NCI-H2171 treated with DMSO at 0.1 percent for 48 hours (cell line): ENCODE data around the gene FBXO7.
A peak's percentile ranks its signal among the peaks of the same experiment; 100 is the strongest.
"Not testable (repeated sequence)": the region's sequence is repeated elsewhere in the genome, so short reads cannot be mapped to it uniquely, and the experiment has no call there.

Experiments used
- DNase-seq: peaks from one replicate; lab custom pipeline; 2025; lab: John Stamatoyannopoulos, UW

Gene FBXO7

DNA sequence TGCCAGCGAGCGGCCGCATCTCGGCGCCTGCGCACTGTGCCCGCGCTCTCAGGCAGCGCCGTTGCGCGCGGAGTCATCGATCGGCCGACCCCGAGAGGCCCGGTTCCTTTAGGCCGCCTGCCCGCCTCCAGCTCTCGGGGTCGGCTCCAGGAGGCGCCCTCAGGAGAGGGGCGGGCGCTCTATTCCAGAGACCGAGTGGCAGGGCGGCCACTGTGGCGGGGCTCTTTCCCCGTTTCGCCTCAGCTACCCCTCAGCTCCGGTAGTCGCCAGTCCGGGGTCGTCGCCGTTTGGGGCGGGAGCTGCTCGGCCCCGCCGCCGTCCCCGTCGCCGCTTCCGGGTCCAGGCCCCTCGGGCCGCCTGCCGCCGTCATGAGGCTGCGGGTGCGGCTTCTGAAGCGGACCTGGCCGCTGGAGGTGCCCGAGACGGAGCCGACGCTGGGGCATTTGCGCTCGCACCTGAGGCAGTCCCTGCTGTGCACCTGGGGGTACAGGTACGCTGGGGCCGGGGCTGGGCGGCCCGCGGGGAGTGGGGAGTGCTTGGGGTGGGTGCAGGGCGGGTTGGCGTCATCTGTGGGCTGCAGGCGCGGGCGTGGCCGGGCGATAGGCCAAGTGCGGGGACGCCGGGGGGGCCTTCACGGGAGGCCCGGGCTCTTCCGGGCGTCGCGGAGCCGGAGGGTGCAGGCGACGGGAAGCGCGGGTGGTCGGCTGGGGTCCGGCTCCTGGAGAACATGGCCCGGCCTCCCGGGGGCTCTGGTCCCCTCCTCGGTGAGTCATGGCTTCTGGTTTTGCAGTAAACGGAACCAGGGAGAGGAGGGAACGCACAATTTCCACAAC is at the start of gene FBXO7:
Gene FBXO7 (plus strand): TSS at position 177 of the 833 bp plus-strand sequence. CDS start 192 bp downstream, at position 369.
- peak; percentile 91 for DNase-seq

- DNase-seq, result no peak
Observed at GRCh38 chr22:32426881-32427280, 47.7 kb upstream of the FBXO7 start.

DNA sequence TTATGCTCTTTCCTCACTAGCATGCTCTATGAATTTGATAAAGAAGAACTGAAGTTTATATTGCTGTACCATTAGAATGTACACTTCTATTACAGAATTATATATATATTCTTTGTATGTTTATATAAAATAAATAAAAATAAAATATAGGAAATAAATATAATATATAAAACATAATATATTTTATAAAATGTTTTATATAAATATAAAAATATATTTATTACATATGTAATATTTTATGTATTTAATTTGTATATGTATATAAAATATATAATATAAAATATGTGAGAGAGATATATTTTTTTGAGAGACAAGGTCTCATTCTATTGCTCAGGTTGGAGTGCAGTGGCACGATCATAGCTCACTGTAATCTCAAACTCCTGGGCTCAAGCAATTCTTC is 44.3 kb upstream of the FBXO7 start:
- DNase-seq, result no peak

GRCh38 chr22:32444068-32444467 is 30.5 kb upstream of the FBXO7 start:
- peak; percentile 35 for DNase-seq

DNA sequence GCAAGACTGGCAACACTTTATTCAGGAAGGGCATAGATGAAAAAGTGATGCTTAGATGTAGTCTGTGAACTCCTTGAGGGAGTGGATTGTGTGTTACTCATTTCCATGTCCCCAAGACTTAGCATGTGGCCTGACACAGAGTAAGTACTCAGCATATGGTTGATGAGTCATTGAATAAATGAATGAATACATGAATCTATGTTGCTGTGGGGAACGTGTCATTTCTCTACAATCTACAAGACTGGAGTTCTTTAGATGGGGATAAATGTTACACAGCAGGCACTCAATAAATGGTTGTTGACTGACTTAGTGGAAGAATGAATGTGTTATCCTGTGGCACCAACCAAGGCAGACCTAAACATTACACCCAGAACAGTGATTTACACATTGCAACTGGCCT is 28.3 kb upstream of the FBXO7 start:
- DNase-seq, result no peak

- no peak for DNase-seq
Observed at GRCh38 chr22:32448980-32449379, 25.6 kb upstream of the FBXO7 start.

DNA sequence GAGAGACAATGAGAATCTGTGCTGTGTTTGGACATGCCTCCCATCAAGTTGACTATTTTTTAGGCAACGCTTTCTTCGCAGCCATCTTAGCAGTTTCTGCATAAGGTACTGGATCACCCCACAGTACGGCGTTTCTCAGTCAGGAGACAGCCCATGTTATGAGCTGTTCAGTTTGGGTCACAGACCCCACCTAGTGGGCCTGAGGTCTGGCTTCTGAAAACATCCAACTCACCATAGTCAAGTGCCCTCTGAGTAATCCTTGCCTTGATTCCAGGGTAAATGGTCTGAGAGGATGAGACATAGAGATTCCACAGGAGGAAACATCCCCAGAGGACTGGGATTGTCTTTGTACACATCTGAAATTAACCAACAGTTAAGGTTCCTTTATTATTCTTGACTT is 17.6 kb upstream of the FBXO7 start:
- no peak for DNase-seq

GRCh38 chr22:32462452-32462851 is 12.2 kb upstream of the FBXO7 start:
- no peak for DNase-seq

- DNase-seq, result no peak
Observed at GRCh38 chr22:32465661-32466060, 8.9 kb upstream of the FBXO7 start.

DNA sequence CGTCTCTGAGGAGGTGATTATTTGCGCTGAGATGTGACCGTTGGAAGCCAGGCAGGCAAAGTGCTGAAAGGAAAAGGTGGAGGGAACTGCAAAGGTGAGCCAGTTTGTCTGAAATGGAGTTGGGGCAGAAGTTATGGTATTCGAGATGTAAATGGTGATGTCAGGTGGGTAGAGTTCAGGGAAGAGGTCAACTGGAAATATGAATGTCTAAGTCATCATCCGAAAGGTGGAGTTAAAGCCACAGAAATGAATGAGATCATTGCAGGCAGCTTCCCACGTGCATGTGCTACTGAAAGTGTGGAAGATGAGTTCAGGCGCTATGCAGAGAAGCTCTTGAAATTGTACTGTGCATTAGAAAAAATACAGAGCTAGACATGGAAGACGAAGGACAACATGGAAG is 8.1 kb upstream of the FBXO7 start:
- no peak for DNase-seq

DNA sequence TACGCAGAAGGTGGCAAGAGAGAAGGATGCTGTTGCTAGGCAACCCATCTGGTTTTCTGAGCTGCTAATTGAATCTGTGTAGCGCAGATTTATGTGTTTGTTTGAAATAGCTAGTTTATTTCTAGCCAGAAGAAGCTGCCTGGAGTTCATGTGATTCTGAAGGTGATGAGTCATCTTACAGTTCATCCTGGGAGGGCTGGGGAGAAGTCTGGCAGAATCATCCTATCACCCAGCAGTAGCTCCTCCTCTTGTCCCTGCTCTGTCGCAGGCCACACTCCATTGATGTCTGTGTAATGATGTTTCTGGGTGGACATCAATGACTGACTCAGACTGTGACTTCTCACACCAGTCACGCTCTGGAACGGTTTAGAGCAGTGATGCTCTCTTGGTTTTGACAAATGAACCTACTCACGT is 4.8 kb upstream of the FBXO7 start:
- peak; percentile 99 for DNase-seq

GRCh38 chr22:32473388-32473952 is 1.1 kb upstream of the FBXO7 start:
- DNase-seq, result peak; percentile 79

- peak; percentile 32 for DNase-seq
Observed at GRCh38 chr22:32475468-32476010, 928 bp downstream of the FBXO7 start.

DNA sequence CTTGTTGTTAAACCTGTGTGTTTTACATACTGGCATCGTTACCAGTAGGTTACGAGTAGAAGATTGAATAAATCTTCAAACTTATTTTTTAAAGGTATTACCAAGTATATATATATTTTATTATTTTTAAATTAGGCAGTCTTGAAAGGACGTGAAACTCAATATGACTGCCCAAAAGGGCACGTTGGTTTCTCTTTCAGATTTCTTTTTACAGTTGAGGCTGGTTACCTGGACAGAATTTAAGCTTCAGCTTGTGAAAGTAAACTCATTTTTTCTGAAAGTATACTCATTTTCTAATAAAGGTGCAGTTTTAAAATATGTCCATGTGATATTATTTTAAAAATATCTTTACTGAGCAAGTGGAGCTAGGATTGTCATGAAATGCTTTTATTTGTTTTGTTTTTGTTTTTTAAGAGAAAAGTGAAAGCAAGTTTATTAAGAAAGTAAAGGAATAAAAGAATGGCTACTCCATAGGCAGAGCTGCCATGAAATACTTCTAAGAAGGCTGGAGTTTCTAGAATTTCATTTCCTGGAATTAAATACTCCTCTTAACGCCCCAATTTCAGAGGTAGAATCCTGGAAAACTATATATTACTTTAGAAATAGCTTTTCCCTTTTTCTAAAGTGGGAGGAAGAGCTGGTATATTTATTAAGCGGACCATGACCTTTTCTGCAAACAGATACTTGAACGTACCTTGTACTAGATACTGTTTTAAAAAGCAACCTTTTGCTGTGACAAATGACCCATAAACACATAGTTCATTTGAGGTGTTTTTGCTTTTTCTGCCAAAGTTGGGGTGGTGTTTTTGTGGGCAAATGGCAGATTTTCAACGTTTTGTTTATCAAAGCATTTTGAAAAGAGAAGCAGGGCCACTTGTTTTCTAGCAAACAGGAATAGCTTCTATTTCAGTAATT is 1.9 kb downstream of the FBXO7 start:
- DNase-seq, result peak; percentile 4

DNA sequence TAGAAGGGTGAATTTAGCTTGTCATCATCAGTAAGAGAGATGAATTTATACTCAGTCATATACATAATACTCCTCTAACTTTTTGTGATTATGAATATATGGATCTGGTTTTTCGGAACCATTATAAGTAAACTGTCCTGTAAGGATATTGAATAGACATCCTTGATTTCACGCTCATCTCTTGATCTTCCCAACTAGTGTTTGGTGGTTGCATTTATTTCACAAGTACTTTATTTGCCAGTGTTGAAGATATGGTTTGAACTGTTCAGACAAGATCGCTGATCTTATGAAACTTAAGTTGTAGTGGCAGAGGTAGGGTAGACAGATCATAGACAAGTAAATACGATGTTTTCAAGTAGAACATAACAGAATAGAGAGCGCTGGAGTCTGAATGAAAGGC is 3.0 kb downstream of the FBXO7 start:
- no peak for DNase-seq

DNA sequence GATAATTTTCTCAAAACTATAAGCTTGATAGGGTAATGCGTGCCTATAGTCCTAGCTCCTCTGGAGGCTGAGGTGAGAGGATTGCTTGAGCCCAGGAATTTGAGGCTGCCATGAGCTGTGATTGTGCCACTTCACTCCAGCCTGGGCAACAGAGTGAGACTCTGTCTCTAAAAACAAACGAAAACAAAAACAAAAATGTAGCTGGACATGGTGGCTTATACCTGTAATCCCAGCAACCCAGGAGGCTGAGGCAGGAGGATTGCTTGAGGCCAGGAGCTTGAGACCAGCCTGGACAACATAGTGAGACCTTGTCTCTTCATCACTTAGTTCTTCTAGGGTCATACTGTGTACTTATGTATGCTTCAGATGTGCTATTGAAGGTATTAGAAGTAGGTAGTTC is 3.9 kb downstream of the FBXO7 start:
- not testable (repeated sequence) for DNase-seq

GRCh38 chr22:32478994-32479393 is 4.4 kb downstream of the FBXO7 start:
- no peak for DNase-seq

DNA sequence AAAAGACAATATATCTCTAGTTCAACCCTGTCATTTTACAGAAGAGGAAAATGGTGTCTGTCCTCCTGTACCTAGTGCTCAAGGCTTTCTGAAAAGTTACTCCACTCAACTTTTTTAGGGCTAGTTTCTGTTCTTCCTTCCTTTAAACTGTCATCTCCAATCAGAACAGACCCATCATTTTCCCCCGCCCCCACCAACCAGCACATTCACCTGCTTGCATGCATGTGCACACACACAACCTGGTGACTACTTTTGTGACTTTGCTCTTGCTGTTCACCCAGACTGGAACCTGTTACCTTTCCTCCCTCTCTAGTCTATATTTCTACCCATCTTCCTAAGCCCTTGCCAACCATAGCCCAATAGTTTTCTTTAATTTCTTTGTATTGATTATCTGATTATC is 5.6 kb downstream of the FBXO7 start:
- DNase-seq, result no peak

GRCh38 chr22:32482708-32483107 is 8.1 kb downstream of the FBXO7 start:
- DNase-seq, result no peak

GRCh38 chr22:32486656-32487390 is 12.2 kb downstream of the FBXO7 start:
- DNase-seq, result no peak

DNA sequence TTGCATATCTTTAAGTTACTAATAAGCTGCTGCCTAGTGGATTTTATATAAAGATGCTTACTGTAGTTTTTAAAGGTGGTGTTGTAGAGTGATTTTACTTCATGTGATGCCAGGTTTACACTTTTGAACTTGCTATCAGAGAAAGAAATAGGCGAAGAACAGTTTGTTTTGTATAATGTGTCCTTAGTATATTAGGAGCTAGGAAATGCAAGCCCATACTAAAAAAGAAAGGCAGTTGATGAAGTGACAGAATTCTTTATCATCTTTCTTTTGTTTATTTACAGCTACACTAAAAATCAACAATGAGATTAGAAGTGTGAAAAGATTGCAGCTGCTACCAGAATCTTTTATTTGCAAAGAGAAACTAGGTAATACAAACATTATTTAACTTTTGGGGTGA is 12.8 kb downstream of the FBXO7 start:
- DNase-seq, result no peak

DNA sequence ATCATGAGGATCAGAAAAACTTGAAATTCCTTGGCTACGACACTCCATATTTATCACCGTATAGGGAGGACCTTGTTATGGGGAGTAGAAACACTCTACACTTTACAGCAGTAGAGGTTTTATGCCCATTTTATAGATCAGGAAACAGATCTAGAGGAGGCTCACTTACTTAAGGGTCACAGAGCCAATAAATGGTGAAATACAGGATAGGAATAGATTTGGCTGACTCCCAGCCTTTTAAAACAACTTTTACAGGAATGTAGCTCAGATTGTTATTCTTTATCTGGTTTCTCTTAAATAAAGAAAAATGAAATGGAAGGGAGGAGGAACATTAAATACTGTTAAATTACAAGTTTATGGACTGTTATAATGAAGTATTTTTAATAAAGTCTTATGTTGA is 14.8 kb downstream of the FBXO7 start:
- DNase-seq, result no peak
